Epithelial cell of alveolus of lung (primary cell): Measurements from ENCODE around the gene GTF2IRD1. TPM values are rescaled to one million over a fixed set of nuclear protein-coding genes. Genes with fewer than 3 reads are reported as not detected.

ENCODE experiments used
- total RNA-seq: library from RNA; depleted of rRNA; stranded (reverse); fragments of >200 nt; gene quantifications from 2 replicates; pipeline ENCODE4 v1.2.1, GENCODE V29; 2015

GTF2IRD1 gene, protein sequence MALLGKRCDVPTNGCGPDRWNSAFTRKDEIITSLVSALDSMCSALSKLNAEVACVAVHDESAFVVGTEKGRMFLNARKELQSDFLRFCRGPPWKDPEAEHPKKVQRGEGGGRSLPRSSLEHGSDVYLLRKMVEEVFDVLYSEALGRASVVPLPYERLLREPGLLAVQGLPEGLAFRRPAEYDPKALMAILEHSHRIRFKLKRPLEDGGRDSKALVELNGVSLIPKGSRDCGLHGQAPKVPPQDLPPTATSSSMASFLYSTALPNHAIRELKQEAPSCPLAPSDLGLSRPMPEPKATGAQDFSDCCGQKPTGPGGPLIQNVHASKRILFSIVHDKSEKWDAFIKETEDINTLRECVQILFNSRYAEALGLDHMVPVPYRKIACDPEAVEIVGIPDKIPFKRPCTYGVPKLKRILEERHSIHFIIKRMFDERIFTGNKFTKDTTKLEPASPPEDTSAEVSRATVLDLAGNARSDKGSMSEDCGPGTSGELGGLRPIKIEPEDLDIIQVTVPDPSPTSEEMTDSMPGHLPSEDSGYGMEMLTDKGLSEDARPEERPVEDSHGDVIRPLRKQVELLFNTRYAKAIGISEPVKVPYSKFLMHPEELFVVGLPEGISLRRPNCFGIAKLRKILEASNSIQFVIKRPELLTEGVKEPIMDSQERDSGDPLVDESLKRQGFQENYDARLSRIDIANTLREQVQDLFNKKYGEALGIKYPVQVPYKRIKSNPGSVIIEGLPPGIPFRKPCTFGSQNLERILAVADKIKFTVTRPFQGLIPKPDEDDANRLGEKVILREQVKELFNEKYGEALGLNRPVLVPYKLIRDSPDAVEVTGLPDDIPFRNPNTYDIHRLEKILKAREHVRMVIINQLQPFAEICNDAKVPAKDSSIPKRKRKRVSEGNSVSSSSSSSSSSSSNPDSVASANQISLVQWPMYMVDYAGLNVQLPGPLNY
- total RNA-seq = 12.9 and 16.5 TPM in 2 replicates

GRCh38 chr7:74453322-74454011, at the start of gene GTF2IRD1:
GTF2IRD1 (plus strand) TSS chr7:74453906; CDS start chr7:74508081, 54,175 bp downstream.

Other genes starting within 250 kb of the GTF2IRD1 start
- 0.13 and 9.3 TPM in 2 replicates for gene LAT2, start 243.9 kb upstream of the GTF2IRD1 start, total RNA-seq
- gene RFC2, start 199.5 kb upstream of the GTF2IRD1 start, total RNA-seq = 21.4 and 31.4 TPM in 2 replicates
- gene CLIP2, start 164.5 kb upstream of the GTF2IRD1 start, total RNA-seq = 35.5 and 36.1 TPM in 2 replicates
- gene GTF2I, start 203.8 kb downstream of the GTF2IRD1 start, total RNA-seq = 81.5 and 125 TPM in 2 replicates